Activated CD4-positive, alpha-beta T cell treated with anti-CD3 and anti-CD28 coated beads for 48 hours (primary cell): ENCODE measurements around the gene APPBP2.
A peak's percentile ranks its signal among the peaks of the same experiment; 100 is the strongest.
"Not testable (repeated sequence)": the region's sequence is repeated elsewhere in the genome, so short reads cannot be mapped to it uniquely, and the experiment has no call there.

ENCODE experiments used
- DNase-seq: peaks from one replicate; pipeline ENCODE4 v3.0.0-alpha.2; 2020

APPBP2 gene

GRCh38 chr17:60490594-60490993 lies 35.4 kb downstream of the APPBP2 start:
- not testable (repeated sequence) for DNase-seq

- no peak for DNase-seq
These were observed 44.4 kb downstream of the APPBP2 start for GRCh38 chr17:60481604-60482003.

DNA sequence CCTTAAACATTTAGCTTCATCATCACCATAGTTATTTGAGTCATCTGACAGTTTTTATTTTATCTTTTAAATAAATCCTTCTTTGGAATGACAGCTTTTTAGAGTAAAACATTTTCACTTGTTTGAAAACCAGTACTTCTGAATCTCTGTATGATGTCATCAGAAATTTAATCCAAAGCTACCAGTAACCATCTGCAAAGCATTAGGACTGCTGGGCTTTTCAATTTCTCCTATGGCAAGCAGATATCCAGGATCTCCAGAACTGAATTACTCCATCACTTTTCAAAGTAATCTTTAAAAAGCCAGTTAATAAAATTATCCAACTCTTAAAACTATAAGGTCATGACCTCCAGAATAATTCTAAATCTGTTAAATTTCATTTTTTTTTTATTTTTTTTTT lies 52.3 kb downstream of the APPBP2 start:
- DNase-seq: no peak

DNA sequence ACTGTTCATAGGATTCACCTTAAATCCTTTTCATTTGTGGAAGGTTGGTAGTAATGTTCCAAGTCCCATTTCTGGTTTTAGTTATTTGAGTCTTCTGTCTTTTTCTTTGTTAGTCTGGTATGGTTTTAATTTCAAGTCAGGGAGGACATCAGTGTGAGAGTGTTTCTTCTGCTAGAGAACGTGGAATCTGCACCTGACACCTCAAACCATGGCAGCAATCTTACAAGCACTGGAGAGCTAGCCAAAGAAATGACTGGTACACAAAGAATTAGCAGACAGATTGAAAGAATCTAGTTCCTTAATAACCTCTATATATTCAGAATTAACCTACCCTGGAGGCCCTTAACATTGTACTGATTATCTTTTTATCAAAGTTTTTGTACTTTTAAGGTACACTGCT lies 53.6 kb downstream of the APPBP2 start:
- no peak for DNase-seq

GRCh38 chr17:60471451-60471850 lies 54.6 kb downstream of the APPBP2 start:
- no peak for DNase-seq

- DNase-seq: no peak
These were observed 57.7 kb downstream of the APPBP2 start for GRCh38 chr17:60468371-60468770.

- no peak for DNase-seq
These were observed 61.7 kb downstream of the APPBP2 start for GRCh38 chr17:60464343-60464742.

GRCh38 chr17:60463157-60463835 lies 62.7 kb downstream of the APPBP2 start:
- no peak for DNase-seq

GRCh38 chr17:60461584-60461983 lies 64.5 kb downstream of the APPBP2 start:
- DNase-seq: no peak

- no peak for DNase-seq
These were observed 68.9 kb downstream of the APPBP2 start for GRCh38 chr17:60457148-60457547.

GRCh38 chr17:60455378-60455777 lies 70.7 kb downstream of the APPBP2 start:
- DNase-seq: no peak

DNA sequence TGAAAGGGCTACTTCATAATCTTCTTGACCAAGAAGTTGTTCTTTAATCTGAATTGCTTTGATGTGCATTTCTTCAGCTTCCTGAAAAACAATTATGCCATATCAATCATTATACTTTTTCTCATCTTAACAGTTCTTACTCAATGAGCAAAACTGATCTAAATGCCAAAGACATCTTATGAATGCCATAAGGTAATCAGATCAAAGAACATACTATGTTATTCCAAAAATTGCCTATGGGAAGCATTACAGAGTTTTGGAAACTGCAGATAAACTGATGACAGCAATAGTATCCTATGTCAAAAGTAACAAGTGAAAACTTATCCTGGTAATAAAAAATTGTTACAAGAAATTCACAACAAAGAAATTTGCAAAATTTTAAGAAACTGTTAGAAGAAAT lies 74.1 kb downstream of the APPBP2 start:
- DNase-seq: no peak

- DNase-seq: no peak
These were observed 75.0 kb downstream of the APPBP2 start for GRCh38 chr17:60451071-60451470.

- no peak for DNase-seq
These were observed 78.7 kb downstream of the APPBP2 start for GRCh38 chr17:60447375-60447774.

GRCh38 chr17:60445144-60445543 lies 80.9 kb downstream of the APPBP2 start:
- no peak for DNase-seq

GRCh38 chr17:60443713-60444112 lies 82.3 kb downstream of the APPBP2 start:
- DNase-seq: no peak

- DNase-seq: no peak
These were observed 83.5 kb downstream of the APPBP2 start for GRCh38 chr17:60442271-60443173.

DNA sequence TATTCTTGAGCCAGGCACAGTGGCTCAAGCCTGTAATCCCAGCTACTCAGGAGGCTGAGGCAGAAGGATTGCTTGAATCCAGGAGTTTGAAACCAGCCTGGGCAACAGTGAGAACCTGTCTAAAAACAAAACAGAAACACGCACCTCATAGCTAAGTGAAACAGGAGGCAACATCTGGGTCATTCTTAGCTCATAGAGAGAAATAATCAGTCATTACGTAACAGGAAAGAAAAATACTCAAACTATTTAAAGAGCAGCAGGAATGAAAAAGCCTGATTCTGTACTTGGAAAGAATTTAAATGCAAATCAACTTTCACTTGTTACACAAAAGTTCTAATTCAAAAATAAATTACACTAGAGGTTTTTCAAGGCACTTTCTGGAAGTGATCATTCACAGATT lies 86.5 kb downstream of the APPBP2 start:
- DNase-seq: no peak

DNA sequence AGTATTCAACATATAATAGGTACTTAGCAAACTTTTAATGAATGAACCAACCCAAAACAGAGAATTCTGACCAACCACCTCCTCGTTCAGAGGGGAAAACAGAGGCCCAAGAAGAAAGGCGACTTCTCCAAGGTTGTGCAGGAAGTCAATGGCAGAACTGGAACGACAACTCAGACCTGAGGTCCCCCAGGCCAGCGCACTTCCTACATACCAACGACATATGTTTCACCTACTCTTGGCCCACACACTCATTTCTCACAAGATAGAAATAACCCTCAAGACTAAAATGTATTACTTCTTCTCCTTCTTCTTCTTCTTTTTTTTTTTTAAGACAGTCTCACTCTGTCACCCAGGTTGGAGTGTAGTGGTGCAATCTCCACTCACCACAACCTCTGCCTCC lies 89.4 kb downstream of the APPBP2 start:
- DNase-seq: no peak

DNA sequence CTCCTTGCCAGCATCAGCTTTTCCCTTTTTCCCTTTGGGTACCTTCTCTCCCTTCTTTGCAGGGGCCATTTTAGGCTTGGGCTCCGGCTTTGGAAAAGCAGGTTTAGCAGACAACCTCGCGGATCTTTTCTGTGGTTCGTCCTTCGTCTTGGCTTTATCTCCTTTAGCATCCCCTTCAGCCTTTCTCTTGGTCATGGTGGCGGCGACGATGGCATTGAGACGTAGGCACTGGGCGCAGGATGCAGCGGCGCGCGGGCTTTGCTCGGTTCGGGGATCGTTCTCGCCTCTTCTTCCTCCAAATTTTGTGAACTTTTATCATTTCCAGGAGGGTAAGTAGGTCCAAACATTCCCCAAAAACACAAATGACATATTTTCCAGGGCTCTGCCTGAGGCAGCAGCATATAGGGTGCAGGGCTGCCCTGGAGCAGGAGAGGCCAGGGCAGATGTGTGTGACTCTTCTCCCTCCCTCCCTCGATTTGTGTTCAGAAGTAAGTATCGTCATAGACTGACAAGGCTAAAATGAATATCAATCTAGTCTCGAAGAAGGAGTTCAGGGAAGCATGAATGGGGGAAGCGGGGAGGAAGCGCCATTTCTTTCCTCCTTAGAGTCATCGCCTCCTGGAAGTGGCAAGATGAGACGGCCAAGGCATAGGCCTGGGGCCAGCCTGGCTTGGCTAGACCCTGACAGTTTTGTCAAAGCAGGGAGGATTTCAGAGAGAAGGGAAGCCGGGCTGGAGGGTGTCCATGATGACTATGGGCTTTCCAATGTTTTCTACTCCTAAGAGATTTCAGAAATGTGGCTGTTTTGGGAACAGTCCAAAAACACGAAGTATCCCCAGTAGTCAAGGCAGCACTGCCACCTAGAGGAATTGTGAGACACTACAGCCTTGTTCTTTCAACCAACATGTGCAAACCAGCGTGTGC lies 90.5 kb downstream of the APPBP2 start:
- peak; percentile 62 for DNase-seq

DNA sequence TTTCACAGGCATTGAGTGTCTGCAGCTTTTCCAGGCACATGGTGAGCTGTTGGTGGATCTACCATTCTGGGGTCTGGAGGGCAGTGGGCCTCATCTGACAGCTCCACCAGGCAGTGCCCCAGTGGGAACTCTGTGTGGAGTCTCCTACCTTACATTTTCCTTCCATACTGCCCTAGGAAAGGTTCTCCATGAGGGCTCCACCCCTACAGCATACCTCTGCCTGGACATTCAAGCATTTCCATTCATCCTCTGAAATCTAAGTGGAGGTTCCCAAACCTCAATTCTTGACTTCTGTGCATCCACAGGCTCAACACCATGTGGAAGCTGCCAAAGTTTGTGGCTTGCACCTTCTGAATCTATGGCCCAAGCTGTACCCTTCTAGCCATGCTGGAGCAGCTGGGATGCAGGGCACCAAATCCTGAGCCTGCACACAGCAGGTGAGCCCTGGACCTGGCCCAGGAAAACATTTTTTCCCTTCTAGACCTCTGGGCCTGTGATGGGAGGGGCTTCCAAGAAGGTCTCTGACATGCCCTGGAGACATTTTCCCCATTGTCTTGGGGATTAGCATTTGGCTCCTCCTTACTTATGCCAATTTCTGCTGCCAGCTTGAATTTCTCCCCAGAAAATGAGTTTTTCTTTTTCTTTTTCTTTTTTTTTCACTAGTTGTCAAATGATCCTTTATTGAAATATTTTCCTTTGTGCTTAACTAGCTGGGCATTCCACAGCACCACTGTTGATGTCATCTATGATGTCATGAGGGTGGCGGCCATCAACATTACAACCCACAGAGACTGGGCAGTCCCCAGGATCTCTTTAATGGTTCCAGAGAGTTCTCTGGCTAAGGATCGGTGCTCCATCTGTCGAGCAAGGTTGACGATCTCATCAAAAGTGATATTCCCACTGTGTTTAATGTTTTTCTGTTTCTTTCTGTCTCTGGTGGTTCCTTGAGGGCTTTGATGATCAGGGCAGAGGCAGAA lies 92.7 kb downstream of the APPBP2 start:
- not testable (repeated sequence) for DNase-seq

DNA sequence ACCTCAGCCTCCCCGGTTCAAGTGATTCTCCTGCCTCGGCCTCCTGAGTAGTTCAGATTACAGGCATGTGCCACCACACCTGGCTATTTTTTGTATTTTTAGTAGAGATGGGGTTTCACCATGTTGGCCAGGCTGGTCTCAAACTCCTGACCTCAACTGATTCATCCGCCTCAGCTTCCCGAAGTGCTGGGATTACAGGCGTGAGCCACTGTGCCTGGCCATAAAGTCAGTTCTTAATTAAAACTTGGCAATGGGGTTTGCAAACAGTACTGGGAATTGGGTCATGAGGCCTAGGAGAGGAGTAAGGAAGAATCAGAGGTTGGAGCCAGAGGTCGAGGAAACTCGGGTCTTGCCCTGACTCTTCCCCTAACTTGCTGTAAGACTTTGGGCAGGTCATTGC lies 95.5 kb downstream of the APPBP2 start:
- DNase-seq: not testable (repeated sequence)
